HuH-7.5 (cell line): ENCODE results near the gene BMPER.

Experiments used
- DNase-seq: peaks from one replicate; pipeline ENCODE4 v3.0.0; 2011; ENCODE audit warnings: low spot score

The BMPER gene

DNA sequence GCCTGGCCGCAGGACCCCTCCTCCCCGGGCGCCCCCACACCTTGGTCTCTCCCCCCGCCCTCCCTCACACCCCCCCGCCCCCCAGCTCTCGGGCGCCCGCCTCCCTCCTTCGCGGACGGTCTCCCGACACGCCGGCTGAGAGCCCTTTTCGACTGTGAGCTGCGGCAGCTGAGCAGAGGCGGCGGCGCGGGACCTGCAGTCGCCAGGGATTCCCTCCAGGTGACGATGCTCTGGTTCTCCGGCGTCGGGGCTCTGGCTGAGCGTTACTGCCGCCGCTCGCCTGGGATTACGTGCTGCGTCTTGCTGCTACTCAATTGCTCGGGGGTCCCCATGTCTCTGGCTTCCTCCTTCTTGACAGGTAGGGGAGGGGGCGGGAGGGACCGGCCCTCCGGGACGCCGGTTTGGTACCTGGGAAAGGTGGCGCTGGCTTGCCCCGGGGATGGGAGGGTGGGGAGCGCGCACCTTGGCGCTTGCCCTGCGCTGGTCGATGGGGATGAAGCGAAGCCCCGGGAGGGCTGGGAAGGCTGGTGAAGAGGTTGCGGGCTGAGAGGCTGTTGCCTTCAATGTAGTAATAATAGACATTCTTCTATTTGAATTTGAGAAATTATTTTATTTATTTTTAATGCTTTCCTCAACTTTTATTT, at the start of gene BMPER:
BMPER (plus strand) TSS at position 151 of the 644 bp plus-strand sequence; CDS start at position 226, 75 bp downstream.
- peak; percentile 55 for DNase-seq

DNA sequence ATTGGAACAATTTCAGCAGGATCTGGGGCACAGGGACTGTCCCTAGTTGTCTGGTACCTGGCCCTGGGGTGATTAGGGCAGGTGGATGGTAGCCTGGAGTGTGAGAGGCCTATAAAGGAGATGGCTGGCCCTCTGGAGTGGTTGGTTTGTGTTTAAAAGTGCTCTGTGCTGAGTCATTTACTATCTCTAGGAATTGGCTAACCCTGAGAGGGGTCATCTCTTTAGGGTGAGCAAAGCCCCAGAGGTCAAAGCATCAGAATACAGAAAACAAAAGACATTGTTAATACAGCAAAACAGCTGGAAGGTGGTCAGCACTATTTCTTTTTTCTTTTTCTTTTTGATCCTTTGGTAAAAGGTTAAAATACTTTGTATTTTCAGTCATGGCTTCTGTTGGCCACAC, 43.4 kb upstream of the BMPER start:
- DNase-seq: no peak

DNA sequence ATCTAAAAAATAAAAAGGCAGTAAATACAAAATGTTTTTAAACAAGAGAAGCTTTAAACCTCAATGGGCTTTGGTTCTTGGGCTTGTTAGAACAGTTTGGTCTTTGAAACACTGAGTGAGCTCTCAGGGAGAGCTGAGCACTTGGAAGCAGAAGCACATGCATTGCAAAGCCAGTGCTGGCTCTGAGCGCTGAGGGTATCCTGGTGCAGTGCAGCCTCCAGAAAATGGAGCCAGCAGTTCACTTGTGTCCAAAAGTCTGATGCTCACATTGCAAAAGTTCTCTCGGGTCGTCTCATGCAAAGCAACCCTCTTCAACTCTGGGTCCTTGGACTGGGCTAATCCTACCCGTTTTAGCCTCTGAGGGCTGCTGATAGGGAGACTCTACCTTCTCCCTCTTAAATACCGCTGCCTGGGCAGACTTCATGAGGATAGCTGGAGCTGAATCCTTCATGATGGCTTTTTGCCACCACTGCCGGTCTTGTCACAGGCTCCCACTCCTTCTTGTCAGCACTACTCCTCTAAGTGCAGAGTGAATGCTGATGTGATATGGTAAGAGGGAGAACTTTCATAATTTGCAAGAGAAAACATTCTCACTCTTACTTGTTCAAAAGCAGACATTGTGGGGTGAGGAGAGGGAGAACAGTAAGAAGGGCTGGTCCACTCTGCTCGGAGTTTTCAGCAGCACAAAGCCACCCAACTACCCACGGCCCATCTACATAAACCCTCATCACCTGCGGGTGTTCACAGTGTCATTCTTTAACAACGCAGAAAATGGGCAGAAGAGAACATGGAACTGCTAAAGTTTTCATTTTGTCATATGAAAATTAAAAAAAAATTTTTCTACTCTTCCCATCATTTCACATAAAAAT, 42.2 kb upstream of the BMPER start:
- no peak for DNase-seq

DNA sequence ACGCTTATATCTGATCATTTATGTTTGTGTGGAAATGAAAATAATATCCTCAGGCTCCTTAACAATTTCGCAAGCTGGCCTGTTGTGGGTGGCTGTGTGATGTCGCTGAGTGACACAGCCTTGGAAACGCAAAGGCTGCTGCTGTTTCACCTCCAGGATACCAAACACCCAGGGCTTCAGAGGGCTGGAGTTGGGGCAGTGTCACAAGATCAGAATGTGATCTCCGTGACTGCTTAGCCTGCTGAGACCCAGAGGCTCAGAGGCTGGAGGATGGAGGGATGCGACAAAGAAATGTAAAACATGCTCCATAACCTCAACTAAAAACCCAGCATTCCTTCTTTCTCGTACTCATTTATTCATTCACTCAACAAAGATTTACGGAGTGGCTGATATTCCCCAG, 37.2 kb upstream of the BMPER start:
- no peak for DNase-seq

DNA sequence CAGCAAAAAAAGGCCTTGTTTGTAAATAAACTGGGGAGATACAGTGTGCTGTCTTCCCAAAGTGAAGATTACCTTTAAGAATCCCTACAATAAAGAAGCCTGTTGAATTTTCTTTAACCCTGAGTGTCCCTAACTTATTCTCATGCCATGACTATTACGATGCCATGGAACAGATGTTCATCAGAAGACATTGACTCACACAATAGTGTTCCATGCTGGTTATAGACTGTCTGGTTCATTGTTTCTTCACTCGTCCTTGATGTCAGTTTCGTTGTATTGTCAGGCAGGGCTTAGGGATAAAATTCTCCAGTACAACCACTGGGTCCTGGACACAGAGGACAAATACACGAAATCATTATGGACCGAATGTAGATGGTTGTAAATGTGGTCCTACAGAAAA, 36.2 kb upstream of the BMPER start:
- DNase-seq: no peak

DNA sequence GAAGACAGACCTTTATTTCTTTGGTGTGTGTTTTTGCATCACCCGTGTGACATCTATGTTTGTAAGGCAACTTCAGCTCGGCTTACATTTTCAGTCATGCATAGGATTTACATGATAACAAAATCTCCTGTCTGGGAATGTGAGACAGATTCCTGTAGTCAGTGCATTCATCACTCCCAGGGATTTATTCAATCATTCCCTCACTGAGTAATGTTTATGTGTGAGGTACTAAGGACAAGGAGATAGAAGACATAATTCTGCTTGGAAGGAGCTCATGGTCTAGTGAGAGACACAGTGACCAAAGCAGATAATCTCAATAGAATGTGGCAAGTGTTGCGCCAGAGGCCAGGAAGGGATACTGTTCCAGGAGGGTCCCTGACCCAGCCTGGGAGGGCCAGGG, 35.2 kb upstream of the BMPER start:
- DNase-seq: no peak

DNA sequence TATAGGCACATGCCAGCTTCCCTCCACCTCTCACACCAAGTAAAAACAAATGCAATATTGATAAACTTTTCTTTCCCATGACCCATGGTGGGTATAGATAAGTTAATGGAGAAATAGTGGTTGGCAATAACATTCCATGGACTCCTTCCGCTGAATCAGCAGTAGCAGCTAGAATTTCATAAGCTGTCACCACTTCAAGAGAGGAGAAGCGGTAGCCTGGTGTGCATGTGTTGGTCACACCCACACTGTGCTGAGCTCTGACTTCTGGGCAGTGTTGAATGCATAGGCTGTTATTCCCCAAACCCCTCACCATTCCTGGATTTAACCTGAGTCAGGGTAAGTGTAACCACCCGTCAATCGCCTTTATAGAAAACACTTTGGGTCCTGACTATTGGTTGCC, 32.5 kb upstream of the BMPER start:
- DNase-seq: no peak

DNA sequence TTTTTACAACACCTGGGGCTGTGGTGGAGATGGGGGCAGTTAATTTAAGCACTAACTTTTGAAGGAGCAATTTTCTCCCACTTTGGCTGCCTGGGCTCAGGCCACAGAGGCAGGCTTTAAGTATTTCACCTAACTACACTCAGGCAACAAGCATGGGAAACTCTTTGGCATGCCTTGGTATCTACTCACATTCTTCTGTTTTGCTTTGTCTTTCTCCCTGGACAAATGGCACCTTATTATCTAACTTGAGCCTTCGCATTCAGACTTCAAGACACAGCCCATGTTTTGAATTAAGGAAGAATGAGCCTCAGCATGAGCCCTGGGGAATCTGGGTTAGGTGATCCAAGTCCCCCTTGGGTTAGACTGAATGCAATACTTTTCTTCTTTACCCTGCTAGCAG, 31.8 kb upstream of the BMPER start:
- no peak for DNase-seq

DNA sequence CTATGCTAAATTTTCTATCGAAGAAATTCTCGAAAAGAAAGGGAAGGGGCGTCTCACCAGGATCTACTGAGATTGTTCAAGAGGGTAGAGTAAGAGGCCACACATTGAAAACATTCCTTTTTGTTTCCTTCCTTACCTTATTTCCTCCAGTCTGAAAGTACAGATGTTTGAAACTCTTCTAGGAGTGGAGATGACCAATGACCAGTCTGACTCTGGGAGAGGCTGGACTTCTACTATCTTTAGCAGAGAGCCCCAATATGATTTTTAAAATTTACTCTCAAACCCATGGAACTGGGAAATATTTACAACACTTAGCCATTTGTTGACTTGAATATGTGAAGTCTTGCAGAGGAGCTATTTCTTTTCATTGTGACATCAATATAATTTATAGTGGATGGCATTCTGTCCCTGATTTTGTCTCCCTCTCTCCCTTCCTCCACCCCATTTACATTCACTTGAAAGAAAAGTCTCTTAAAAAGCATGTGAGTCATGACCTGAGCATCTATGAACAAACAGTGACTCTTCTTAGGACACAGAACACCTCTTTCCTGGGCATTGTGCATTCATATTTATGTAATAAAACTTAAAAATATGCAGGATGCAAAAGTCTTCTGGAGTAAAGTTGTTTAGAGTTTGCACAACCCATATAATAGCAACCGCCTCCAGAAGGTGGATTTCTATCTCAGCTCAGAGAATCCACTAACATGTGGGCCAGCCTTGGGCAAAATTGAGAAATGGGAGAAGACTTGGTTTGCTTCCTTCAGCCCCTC, 31.2 kb upstream of the BMPER start:
- no peak for DNase-seq

DNA sequence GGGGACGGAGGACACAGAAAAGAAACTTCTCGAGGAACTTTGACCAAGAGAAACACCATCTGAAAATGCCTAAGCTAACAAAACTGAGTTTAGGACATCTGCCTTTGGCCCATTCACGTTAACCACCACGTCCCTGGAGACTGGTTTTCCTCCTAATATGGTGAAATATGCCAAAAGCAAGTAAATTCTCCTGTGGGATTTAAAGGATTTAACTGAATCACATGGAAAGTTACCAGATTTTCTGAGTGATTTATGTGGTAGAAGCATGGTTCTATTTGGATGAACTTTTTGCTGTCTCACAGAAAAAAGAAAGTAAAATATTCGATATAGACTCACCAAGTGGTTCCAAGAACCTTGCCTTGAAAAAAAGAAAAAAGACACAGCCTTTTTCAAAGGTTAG, 30.4 kb upstream of the BMPER start:
- DNase-seq: no peak

DNA sequence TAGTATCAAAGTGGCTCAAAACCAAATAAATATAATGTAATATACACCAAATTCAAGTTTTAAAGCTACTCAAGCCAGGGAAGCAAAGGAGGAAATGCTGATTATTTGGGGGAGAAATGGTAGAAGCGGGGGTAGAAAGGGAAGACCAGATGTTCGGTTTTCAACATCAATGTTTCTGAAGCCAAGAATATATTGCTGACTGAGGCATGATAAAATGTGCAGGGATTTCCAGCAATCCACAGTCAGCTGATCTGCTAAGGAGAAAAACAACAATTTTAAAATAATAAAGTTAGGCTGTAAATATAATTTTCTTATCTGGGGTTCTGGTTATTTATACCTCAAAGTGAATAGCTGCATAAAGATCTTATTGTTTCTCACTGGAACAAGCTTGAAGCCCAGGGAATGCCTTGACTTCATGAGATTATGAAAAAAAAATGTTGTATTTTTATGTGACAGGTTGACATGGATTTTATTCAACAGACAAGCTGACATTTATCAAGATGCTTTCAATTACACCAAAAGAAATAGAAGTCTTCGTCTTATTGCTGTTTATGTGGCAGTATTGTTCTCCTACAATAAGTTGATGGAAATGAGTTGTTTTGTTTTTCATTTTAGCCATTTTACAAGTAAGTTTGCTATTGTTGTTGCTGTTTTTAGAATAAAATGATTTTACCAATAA, 28.6 kb upstream of the BMPER start:
- DNase-seq: no peak

DNA sequence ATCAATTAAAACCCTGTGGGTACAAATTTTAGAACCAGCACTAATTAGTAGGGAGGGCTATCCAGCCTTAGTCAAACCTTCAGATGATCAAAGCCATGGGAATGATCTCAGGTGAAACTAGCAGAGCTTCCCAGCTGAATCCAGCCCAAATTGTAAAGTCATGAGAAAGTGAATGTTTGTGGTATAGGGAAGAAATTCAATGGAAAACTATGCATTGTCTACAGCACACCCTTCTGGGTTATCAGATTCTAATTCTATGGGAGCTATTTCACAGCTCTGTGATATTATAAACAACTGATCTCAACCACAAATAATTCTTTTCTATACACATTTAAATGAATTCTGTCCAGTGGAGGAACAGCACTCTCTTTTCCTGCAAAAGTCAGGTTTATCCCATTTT, 24.6 kb upstream of the BMPER start:
- no peak for DNase-seq

DNA sequence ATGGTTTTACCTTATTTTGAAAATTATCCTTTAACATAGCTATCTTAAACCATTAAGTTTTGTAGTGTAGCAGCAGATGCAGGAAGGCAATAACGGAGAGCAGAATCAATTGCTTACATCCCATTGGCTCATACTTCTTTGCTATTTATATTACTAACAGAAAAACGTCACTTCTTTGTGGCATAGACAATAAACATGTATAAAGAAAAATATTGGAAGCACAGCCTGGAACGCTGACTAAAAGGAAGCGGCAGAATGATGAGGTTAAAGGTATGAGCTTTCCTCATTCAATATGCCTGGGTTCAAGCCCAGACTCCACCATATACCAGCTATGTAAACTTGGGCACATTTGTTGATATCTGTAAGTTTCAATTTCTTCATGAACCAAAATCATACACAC, 24.0 kb upstream of the BMPER start:
- DNase-seq: no peak

DNA sequence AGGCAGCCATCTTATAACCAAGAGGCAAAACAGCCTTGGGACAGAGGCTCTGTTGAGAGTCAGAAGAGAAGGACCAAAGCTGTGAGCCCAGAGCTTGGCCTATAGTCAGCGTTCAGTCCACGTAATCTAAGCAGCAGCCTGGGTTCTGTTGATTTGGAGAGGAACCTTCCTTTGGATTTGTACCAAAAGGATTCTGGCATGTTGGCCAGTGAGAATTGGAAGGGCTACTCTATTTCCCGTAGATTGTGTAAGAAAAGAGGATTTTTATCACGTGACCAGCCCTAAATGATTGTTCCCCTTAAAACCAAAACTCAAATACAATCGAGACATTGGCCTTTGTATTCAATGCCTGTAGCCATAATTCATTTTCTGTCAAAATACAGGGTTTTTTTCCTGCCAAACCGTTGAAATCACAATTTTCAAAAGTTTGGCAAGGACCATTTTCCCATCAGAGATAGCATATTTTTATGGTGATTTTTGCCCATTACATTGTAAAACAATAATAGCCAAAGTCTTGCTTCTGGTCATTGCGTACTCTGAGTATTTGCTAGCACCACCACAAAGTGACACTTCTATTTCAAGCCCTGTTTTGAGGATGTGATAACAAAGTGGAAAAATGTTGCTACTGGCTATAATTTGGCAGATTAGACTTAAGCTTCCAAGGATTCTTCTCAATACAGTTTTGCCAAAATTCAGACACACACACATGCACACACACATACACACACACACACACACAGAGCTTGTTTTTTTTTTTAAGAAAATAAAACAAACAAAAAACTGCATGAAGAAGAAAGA, 23.1 kb upstream of the BMPER start:
- DNase-seq: no peak

DNA sequence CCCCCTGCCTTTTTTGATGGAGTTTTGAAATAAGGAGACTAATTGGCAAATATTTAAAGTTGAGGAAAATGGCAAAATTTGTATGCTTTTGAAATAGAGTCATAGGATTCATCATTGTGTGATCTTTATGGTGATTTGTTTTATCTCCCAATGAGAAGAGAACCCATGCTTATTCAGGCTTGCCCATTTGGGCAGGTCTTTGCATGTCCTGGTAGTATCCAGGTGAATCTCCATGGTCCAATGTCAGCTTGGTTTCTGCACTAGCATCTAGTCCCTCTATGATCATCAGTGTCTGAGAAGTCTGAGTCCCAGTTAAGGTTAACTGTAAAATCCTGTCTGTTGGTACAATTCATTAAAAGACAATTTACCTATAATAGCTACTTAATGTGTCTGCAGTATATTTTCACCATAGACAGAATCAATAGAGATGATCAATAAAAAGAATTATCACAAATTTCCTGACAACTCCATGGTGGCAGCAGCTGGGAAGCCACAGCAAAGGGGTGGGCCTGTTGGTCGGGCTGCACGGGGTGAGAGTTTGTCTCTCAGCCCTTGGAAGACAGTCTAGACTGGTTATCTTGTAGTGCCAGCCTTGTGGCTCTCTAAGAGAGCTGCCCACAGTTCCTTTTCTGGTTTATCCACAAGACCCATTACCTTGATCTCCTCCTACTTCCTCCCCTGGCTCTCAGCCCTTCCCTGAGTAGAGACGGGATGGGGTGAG, 22.2 kb upstream of the BMPER start:
- DNase-seq: no peak

DNA sequence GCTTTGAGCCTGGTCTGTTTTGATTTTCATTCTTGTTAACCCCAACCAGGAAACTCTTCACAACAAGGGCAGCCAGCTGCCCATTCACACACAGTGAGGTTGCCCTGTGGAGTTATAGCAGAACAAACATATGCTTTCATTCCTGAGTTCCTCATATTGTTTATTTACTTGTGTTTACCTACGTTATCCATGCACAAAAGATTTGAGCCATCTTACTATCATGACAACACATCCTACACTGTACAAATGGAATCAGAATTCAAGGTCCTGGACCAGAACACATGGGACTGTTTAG, 21.7 kb upstream of the BMPER start:
- DNase-seq: no peak

DNA sequence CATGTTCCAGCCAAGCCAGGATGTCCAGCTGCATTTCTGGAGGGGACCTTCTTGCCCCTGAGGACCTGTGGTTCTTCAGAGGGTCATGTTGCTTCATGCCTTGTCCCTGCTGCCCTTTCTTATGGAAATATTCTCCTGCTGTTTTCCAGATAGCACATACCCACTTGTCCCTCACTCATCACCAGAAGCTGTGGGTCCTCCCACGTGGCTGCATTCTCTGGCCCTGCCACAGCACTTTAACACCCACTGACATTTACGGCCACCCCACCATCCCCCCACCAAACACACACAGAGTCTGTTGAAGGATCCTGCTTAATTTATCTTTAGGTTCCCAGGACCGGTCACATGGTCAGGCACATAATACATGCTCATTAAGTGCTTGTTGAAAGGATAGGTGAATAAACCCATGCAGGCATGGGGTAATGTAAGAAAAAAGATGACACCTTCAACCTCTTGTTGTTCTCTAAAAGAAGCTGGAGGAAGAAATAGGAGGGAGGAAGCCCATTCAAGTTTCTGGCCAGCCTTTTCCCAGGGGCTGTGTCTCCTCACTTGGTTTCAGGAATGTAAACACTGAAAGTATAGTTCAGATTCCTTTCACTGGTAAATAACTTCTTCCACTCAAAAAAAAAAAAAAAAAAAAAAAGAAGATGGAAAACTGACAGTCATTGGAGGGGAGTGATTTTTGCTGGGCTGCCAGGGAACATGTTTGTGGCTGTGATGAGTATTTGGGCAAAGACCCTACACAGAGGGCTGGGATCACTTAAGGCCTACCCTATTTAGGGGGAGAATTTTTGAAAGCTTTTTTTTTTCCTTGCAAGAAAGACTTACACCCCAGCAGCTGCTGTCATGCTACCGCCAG, 19.8 kb upstream of the BMPER start:
- DNase-seq: no peak

DNA sequence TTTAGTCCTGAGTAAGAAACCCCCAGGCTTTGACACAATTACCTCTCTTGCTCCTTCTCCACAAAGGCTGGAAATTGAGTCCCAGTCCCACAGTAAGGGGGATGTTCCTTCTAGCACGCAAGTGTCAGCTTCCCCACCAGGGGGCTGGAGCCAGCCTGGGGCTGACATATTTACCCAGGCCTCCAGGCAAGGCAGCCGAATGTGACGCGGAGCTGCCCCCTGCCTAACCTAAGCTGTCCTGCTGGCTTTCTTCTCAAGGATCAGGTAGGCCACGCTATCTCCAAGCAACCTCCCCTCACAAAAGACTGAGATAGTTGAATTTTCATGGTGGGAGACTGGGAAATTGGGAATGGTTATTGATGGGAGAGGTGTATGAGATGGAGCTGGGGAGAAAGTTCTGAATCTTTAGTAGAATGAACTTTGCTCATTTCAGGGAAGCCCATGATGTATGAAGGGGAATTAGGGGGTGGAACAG, 19.2 kb upstream of the BMPER start:
- no peak for DNase-seq

DNA sequence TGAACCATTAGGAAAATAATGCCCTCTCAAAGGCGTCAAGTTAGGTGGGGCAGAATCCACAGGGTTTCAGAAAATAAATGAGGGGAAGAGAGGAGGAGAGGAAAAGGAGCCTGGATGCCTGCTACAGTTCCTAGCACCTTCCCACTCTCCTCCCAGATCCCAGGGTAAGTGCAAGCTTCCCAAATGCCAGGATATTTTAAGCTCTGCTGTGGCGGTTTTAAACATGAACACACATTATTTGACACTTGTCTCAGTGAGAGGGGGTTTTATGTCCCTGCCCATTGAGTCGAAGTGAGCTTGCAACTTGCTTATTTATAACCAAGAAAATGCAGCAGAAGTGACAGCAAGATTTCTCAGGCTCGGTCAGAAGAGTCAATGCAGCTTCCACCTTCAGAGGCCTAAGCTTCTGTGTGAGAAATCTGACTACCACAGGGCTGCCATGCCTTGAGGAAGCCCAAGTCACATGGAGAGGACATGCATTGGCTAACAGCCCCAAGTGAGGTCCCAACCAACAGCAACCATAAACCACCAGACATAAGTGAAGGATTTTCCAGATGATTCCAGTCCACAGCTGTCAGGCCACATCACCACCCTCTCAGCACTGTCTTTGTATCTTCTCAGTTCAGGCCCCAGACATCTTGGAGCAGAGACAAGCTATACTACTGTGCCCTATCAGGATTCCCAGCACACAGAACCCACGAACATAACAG, 17.9 kb upstream of the BMPER start:
- DNase-seq: no peak
